Measurements from ENCODE around the gene CAPN12.

GRCh38 chr19:38731654-38732301, 12.5 kb downstream of the CAPN12 start:
- TF ChIP-seq, protein P1, sequence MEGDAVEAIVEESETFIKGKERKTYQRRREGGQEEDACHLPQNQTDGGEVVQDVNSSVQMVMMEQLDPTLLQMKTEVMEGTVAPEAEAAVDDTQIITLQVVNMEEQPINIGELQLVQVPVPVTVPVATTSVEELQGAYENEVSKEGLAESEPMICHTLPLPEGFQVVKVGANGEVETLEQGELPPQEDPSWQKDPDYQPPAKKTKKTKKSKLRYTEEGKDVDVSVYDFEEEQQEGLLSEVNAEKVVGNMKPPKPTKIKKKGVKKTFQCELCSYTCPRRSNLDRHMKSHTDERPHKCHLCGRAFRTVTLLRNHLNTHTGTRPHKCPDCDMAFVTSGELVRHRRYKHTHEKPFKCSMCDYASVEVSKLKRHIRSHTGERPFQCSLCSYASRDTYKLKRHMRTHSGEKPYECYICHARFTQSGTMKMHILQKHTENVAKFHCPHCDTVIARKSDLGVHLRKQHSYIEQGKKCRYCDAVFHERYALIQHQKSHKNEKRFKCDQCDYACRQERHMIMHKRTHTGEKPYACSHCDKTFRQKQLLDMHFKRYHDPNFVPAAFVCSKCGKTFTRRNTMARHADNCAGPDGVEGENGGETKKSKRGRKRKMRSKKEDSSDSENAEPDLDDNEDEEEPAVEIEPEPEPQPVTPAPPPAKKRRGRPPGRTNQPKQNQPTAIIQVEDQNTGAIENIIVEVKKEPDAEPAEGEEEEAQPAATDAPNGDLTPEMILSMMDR (conservative IDR thresholded peaks at IDR 0.05) = no peak
- TF ChIP-seq EZH2 (IDR thresholded peaks at IDR 0.05; ENCODE audit: low read depth) = no peak

Data from PC-9 (cell line).